HepG2 (cell line): Measurements from ENCODE around the gene TSGA10. TPM values are rescaled to one million over a fixed set of nuclear protein-coding genes. Genes with fewer than 3 reads are reported as not detected.

ENCODE experiments used
- ATAC-seq: fragments of 200-7000 bp; cut with Tn5 transposase; 3 replicates; pipeline ENCODE4 v1.9.1; 2020; ENCODE audit warnings: mild to moderate bottlenecking, moderate library complexity
- BruUV-seq: library from RNA; stranded (reverse); fragments of 400-500 nt; replicated peaks from 2 replicates; lab custom pipeline; 2021; lab: Mats Ljungman, UMichigan
- CTCF ChIA-PET: fragments of 300-600 bp; formaldehyde crosslinking; extraction: SDS; loops from one replicate; lab custom pipeline; 2021; ENCODE audit warnings: low total read pairs, inconsistent platforms, low intra/inter-chr PET ratio; lab: Yijun Ruan, JAX
- POLR2A ChIA-PET: fragments of 350-600 bp; sonication (Branson Sonifier 250); formaldehyde crosslinking; loops from one replicate; lab custom pipeline; 2020; ENCODE audit warnings: antibody characterized with exemption, inconsistent platforms; lab: Yijun Ruan, JAX
- DNase-seq: peaks from one replicate; pipeline ENCODE4 v3.0.0-alpha.2; 2015; ENCODE audit warnings: low spot score
- FAIRE-seq: peaks from 3 replicates; lab custom pipeline; 2011; peaks lifted over from hg19 to GRCh38; lab: Jason Lieb, UNC
- H2AFZ ChIP-seq: one replicate; pipeline ENCODE4 v1.6.1; 2011; ENCODE audit warnings: low read length, inconsistent platforms
- H3K27ac ChIP-seq: fragments of 300-600 bp; 3 replicates; pipeline ENCODE4 v1.8.0; 2011; ENCODE audit warnings: mixed run types, mild to moderate bottlenecking, mixed read lengths, low read length, inconsistent platforms; ENCODE audit not compliant: insufficient read depth; ENCODE audit errors: extremely low read length
- H3K27me3 ChIP-seq, 2 experiments: fragments of 200-600 bp in 1 of 2; 2 replicates in 1 of 2; 3 replicates in 1 of 2; pipeline versions ENCODE4 v1.6.0 to v1.8.0; 2011; ENCODE audit warnings: low read length in 2 of 2, mild to moderate bottlenecking in 2 of 2, moderate library complexity in 2 of 2, inconsistent platforms in 1 of 2; ENCODE audit not compliant: insufficient read depth in 2 of 2, control insufficient read depth in 1 of 2
- H3K36me3 ChIP-seq, 2 experiments: fragments of 200-600 bp in 1 of 2; replicated peaks in 1 of 2; 2 replicates in 1 of 2; 3 replicates in 1 of 2; pipeline versions ENCODE4 v1.5.1 to v1.8.0; 2011; ENCODE audit warnings: low read length in 2 of 2, inconsistent platforms in 1 of 2; ENCODE audit not compliant: insufficient read depth in 2 of 2, control insufficient read depth in 1 of 2
- H3K4me1 ChIP-seq: 2 replicates; pipeline ENCODE4 v1.5.1; 2012; ENCODE audit warnings: low read length, inconsistent platforms; ENCODE audit not compliant: insufficient read depth
- H3K4me2 ChIP-seq: 2 replicates; pipeline ENCODE4 v1.6.0; 2011; ENCODE audit warnings: low read depth, low read length, inconsistent platforms
- H3K4me3 ChIP-seq, 3 experiments: fragments of 200-600 bp in 1 of 3; sonication (generic), shearing (Covaris generic) in 1 of 3; replicated peaks in 1 of 3; 2 replicates each; pipeline ENCODE4 v1.5.1; 2011 to 2016; ENCODE audit warnings: low read length in 3 of 3, inconsistent platforms in 2 of 3, low read depth in 2 of 3, mild to moderate bottlenecking in 2 of 3, control low read depth in 1 of 3, mixed read lengths in 1 of 3; ENCODE audit not compliant: insufficient read depth in 1 of 3
- H3K79me2 ChIP-seq: one replicate; pipeline ENCODE4 v1.6.1; 2011; ENCODE audit warnings: low read length, inconsistent platforms; ENCODE audit not compliant: insufficient read depth
- H3K9ac ChIP-seq: 2 replicates; pipeline ENCODE4 v1.6.0; 2011; ENCODE audit warnings: mild to moderate bottlenecking, low read depth, low read length, inconsistent platforms; ENCODE audit not compliant: insufficient read depth
- H3K9me3 ChIP-seq: 2 replicates; pipeline ENCODE4 v1.5.1; 2012; ENCODE audit warnings: mild to moderate bottlenecking, low read length
- H4K20me1 ChIP-seq: 2 replicates; pipeline ENCODE4 v1.6.0; 2011; ENCODE audit warnings: inconsistent platforms, mild to moderate bottlenecking, low read length, moderate library complexity; ENCODE audit not compliant: insufficient read depth
- ELF3 ChIP-seq: IDR thresholded peaks from 2 replicates; pipeline ENCODE4 v1.6.1; 2016; ENCODE audit warnings: missing genetic modification reagents, missing compliant biosample characterization
- EZH2 ChIP-seq: conservative IDR thresholded peaks from 2 replicates; pipeline ENCODE4 v1.6.1; 2012; ENCODE audit warnings: mild to moderate bottlenecking, low read depth, low read length, moderate library complexity
- MAFF ChIP-seq: IDR thresholded peaks from 2 replicates; pipeline ENCODE4 v1.6.1; 2011; ENCODE audit warnings: low read depth, low read length, improper control_type of control experiment
- MAFK ChIP-seq, 2 experiments: IDR thresholded peaks in 1 of 2; conservative IDR thresholded peaks in 1 of 2; 2 replicates each; pipeline ENCODE4 v1.6.1; 2011; ENCODE audit warnings: improper control_type of control experiment in 2 of 2, low read length in 2 of 2
- MXD4 ChIP-seq: IDR thresholded peaks from 2 replicates; pipeline ENCODE4 v1.6.1; 2016; ENCODE audit warnings: mild to moderate bottlenecking, missing biosample characterization, missing genetic modification reagents
- MYC ChIP-seq: sonication (generic); formaldehyde crosslinking; IDR thresholded peaks from 2 replicates; pipeline ENCODE4 v1.9.0; 2021; ENCODE audit warnings: missing genetic modification reagents, borderline replicate concordance
- PAWR ChIP-seq: sonication (generic); formaldehyde crosslinking; IDR thresholded peaks from 2 replicates; pipeline ENCODE4 v1.4.0; 2020; ENCODE audit warnings: missing genetic modification reagents, mild to moderate bottlenecking, borderline replicate concordance
- PRMT3 ChIP-seq: sonication (generic); formaldehyde crosslinking; IDR thresholded peaks from 2 replicates; pipeline ENCODE4 v1.8.1; 2022; ENCODE audit warnings: low read depth, mild to moderate bottlenecking, moderate library complexity, missing genetic modification reagents, borderline replicate concordance
- RFX1 ChIP-seq: fragments of 450-650 bp; IDR thresholded peaks from 2 replicates; pipeline ENCODE4 v1.6.1; 2017
- YEATS2 ChIP-seq: sonication (generic); formaldehyde crosslinking; IDR thresholded peaks from 2 replicates; pipeline ENCODE4 v1.4.0; 2020; ENCODE audit warnings: missing genetic modification reagents, borderline replicate concordance
- ZBTB20 ChIP-seq: sonication (generic); formaldehyde crosslinking; IDR thresholded peaks from 2 replicates; pipeline ENCODE4 v1.8.1; 2023; ENCODE audit warnings: missing genetic modification reagents, low read depth, mild to moderate bottlenecking, borderline replicate concordance
- ZNF12 ChIP-seq: sonication (generic); formaldehyde crosslinking; IDR thresholded peaks from 2 replicates; pipeline ENCODE4 v1.5.0; 2020; ENCODE audit warnings: missing genetic modification reagents
- ZNF260 ChIP-seq: sonication (generic); formaldehyde crosslinking; IDR thresholded peaks from 2 replicates; pipeline ENCODE4 v1.4.0; 2020; ENCODE audit warnings: missing genetic modification reagents, low read depth, mild to moderate bottlenecking, borderline replicate concordance
- ZNF282 ChIP-seq: fragments of 450-650 bp; IDR thresholded peaks from 2 replicates; pipeline ENCODE4 v1.6.1; 2018; ENCODE audit not compliant: partially characterized antibody
- ZNF607 ChIP-seq: sonication (generic); formaldehyde crosslinking; IDR thresholded peaks from 2 replicates; pipeline ENCODE4 v1.5.1; 2020; ENCODE audit warnings: missing genetic modification reagents, mild to moderate bottlenecking, borderline replicate concordance
- WGBS: methylation state at CpG from one replicate; pipeline ENCODE4 v1.1.6; 2017; ENCODE audit warnings: low lambda C conversion rate; 5-methylcytosine and 5-hydroxymethylcytosine counted together
- in situ Hi-C: cut with HindIII; loops from 2 replicates; pipeline ENCODE4 v1.10.0; 2017; ENCODE audit warnings: low pct_unique_long_range_greater_than_20kb; ENCODE audit not compliant: extremely low pct_ligation_motif_present
- intact Hi-C: fragments of 100-400 bp; cut with micrococcal nuclease; formaldehyde crosslinking; loops from one replicate; pipeline ENCODE4 v1.10.0; 2022; ENCODE audit not compliant: unreplicated experiment
- polyA plus RNA-seq, 8 experiments: library from polyadenylated mRNA; depleted of rRNA in 3 of 8; stranded (reverse) in 7 of 8; unstranded in 1 of 8; fragments of >200 nt; fragmentation: Illumina TruSeq in 4 of 8; extraction: Trizol in 4 of 8; gene quantifications; 2 replicates each; pipeline versions ENCODE4 v1.2.1 to v1.2.3, GENCODE V29; 2011 to 2016; ENCODE audit warnings: low read depth in 4 of 8, missing spikeins in 1 of 8, mixed read lengths in 1 of 8; ENCODE audit not compliant: insufficient read depth in 1 of 8
- total RNA-seq, 5 experiments: library from RNA; depleted of rRNA; stranded (reverse); fragments of >200 nt; fragmentation: Illumina TruSeq; extraction: Trizol; gene quantifications; 2 replicates each; pipeline ENCODE4 v1.2.3, GENCODE V29; 2016; ENCODE audit warnings: low read depth in 1 of 5

TSGA10 gene
- total and polyA plus RNA-seq, 2 of the 13 experiments (the other 11 are each of a cell fraction or from before 2014, with no cell fraction given): 4.7 to 13.1 TPM

- Histone ChIP-seq H3K4me1 (peaks cover 9% of the 10 kb centered on the region), H3K27ac (no peak overlapping the region), H3K9me3 (no peaks in the 10 kb centered on the region), H3K4me3 (no peak overlapping the region), H3K9ac (no peak overlapping the region), H3K4me2 (peak overlapping the region; percentile 58; the same call in 1 of the 2 replicates), H3K27me3 (no peaks in the 10 kb centered on the region), H2AFZ (no peak overlapping the region), H4K20me1 (no peaks in the 10 kb centered on the region), H3K36me3 (no peaks in the 10 kb centered on the region), H3K79me2 (no peaks in the 10 kb centered on the region)
- ATAC-seq: no peak
- ChIA-PET POLR2A (no interaction called here), CTCF (no interaction called here)
- 82% methylated on average over 1 of the region's 1 CpG for WGBS
- intact Hi-C loops (no loop called here), in situ Hi-C loops (no loop called here)
- FAIRE-seq: no peak
- no peak for DNase-seq
- no TSS peak for BruUV-seq
- TF ChIP-seq YEATS2 (CRISPR knock-in tag) (no peak), ZNF12 (CRISPR knock-in tag) (no peak), ZNF282 (no peak), ELF3 (CRISPR knock-in tag) (no peak), MAFF (peak; percentile 78), EZH2 (no peak), ZBTB20 (CRISPR knock-in tag) (no peak), MAFK (conservative IDR thresholded peaks at IDR 0.05 in 1 of 2, IDR thresholded peaks at IDR 0.05 in 1 of 2; ENCODE audit: low read length in 2 of 2) (peak; percentile 74 to 85; a peak in 3 of 4 replicates), PAWR (CRISPR knock-in tag) (no peak), MYC (no peak), PRMT3 (no peak)
Measured at GRCh38 chr2:99111945-99112344, 42.8 kb downstream of the TSGA10 start.

GRCh38 chr2:99111236-99111635 lies 43.5 kb downstream of the TSGA10 start:
- H4K20me1 ChIP-seq: no peaks in the 10 kb centered on the region
- no peaks in the 10 kb centered on the region for H3K36me3 ChIP-seq
- H3K4me1 ChIP-seq: peaks cover 9% of the 10 kb centered on the region
- no peaks in the 10 kb centered on the region for H3K79me2 ChIP-seq
- DNase-seq (no peak), FAIRE-seq (no peak), ATAC-seq (no peak)
- no peak overlapping the region for H3K27ac ChIP-seq
- ChIA-PET CTCF (no interaction called here), POLR2A (no interaction called here)
- no peak overlapping the region for H3K9ac ChIP-seq
- intact Hi-C loops (no loop called here), in situ Hi-C loops (no loop called here)
- TF ChIP-seq ZNF260 (no peak), MXD4 (no peak), YEATS2 (CRISPR knock-in tag) (no peak), RFX1 (no peak), ZNF607 (CRISPR knock-in tag) (no peak)
- no peaks in the 10 kb centered on the region for H3K9me3 ChIP-seq
- BruUV-seq: no TSS peak
- H2AFZ ChIP-seq: no peak overlapping the region
- no peak overlapping the region for H3K4me2 ChIP-seq
- 77% methylated on average over 2 of the region's 2 CpGs for WGBS
- H3K4me3 ChIP-seq: no peak overlapping the region
- no peaks in the 10 kb centered on the region for H3K27me3 ChIP-seq
